ENCODE results near the gene TIPRL. TPM values are rescaled to one million over a fixed set of nuclear protein-coding genes. Genes with fewer than 3 reads are reported as not detected.

Gene TIPRL
- total and polyA plus RNA-seq, 9 of the 15 experiments (the other 6 are each of a cell fraction or from before 2014, with no cell fraction given) = 41.4 to 90.2 (median 69.9) TPM

DNA sequence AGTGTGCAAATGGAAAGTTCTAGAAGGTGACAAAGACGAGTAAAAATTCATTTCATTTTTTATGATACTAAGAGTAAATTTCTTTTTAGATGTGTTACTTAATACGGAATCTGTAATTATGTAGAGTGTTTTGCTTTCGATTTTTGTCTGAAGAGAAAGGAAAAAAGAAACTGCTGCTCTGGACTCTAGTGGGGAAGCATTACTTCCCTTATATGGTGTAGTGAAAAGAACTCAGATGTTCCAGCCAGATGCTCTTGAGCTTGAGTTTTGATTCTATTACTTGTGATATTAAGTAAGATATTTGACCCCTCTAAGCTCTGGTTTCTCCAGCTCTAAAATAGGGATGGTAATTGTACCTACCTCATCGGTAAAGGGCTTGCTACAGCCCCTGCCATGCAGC is 29.8 kb upstream of the TIPRL start (continued):
- TF ChIP-seq ZNF561 (CRISPR knock-in tag; conservative IDR thresholded peaks at IDR 0.05) = no peak
- no peak for TF ChIP-seq MEF2D (tag; conservative IDR thresholded peaks at IDR 0.05; ENCODE audit: low read depth)
- TF ChIP-seq ZNF165 (CRISPR knock-in tag; IDR thresholded peaks at IDR 0.05; ENCODE audit: borderline replicate concordance) = no peak
- no peak for TF ChIP-seq SMAD4 (CRISPR knock-in tag; conservative IDR thresholded peaks at IDR 0.05)
- no peak for TF ChIP-seq NEUROD1 (IDR thresholded peaks at IDR 0.05; ENCODE audit: borderline replicate concordance, low read depth, low read length, partially characterized antibody)
- TF ChIP-seq MYBL2 (IDR thresholded peaks at IDR 0.05; ENCODE audit: low read depth) = no peak
- no peak for TF ChIP-seq MYBL2 (CRISPR knock-in tag; IDR thresholded peaks at IDR 0.05; ENCODE audit: borderline replicate concordance)
- TF ChIP-seq PML (IDR thresholded peaks at IDR 0.05; ENCODE audit: low read length) = no peak

DNA sequence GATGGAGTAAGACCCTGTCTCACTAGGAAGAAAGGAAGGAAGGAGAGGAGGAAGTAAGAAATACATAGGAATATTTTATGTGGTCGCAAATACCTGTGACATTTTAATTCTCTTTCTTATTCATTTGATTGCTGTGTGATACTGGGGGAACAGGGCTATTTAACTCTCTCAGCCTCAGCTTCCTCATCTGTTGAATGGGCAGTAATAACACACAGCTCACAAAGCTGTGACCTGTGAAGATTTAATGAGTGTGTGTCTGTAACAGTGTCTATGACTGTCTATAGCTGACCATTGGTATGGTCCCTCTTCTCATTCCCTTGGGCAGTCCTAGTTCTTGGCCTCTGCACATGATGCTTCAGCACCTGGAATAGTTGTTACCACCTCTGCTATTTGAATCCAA is 28.5 kb upstream of the TIPRL start:
- H3K79me2 ChIP-seq (ENCODE audit: control insufficient read depth, insufficient read depth, low read length) = no peaks in the 10 kb centered on the region
- no peak overlapping the region for H3K4me3 ChIP-seq
- FAIRE-seq (no peak), ATAC-seq (no peak), DNase-seq (ENCODE audit: extremely low read depth in 1 of 4, low spot score in 3 of 4) (no peak)
- in situ Hi-C loops (cut with MboI) = no loop called here
- ChIA-PET CTCF (ENCODE audit: low intra/inter-chr PET ratio) (no interaction called here), POLR2A (interaction anchor here (1.0 kb wide), 1 partner anchor 12 kb away, joined by 4 read pairs; no protein-coding TSS in a partner anchor)
- H2AFZ ChIP-seq (ENCODE audit: low read depth, low read length) = peak overlapping the region; percentile 73
- no peak overlapping the region for H3K4me2 ChIP-seq (ENCODE audit: insufficient read depth, low read length)
- no peaks in the 10 kb centered on the region for H4K20me1 ChIP-seq (replicated peaks; ENCODE audit: control insufficient read depth, insufficient read depth, low read length)
- intact Hi-C loops (cut with micrococcal nuclease) = no loop called here
- TF ChIP-seq BCOR (IDR thresholded peaks at IDR 0.05) = peak; percentile 82
- peak in 1 of 2 experiments; percentile 49; a peak in 1 of 4 replicates for TF ChIP-seq KDM1A (IDR thresholded peaks at IDR 0.05)
- no peak for TF ChIP-seq TCF7 (IDR thresholded peaks at IDR 0.05; ENCODE audit: borderline replicate concordance)
- TF ChIP-seq RCOR1 (IDR thresholded peaks at IDR 0.05; ENCODE audit: borderline replicate concordance in 1 of 2, low read depth in 2 of 2, low read length in 2 of 2) = 0 out of 4 replicates have a peak, but pooled peaks of 1 of the 2 experiments have one; percentile 21
- TF ChIP-seq RBM25 (IDR thresholded peaks at IDR 0.05; ENCODE audit: low read depth, low read length, severe bottlenecking) = peak; percentile 87
- peak; percentile 53; the same call in 1 of the 2 replicates for TF ChIP-seq ADNP (tag; IDR thresholded peaks at IDR 0.05)
- no peaks in the 10 kb centered on the region for H3K9me1 ChIP-seq (ENCODE audit: control insufficient read depth, insufficient read depth, low read length)
- H3K36me3 ChIP-seq (ENCODE audit: control insufficient read depth, insufficient read depth, low read length) = no peaks in the 10 kb centered on the region
- no peak overlapping the region for H3K27ac ChIP-seq (ENCODE audit: extremely low read depth, low read depth, low read length)
- BruUV-seq (replicated peaks) = no TSS peak
- H3K9ac ChIP-seq (ENCODE audit: insufficient read depth in 1 of 2, low read depth in 2 of 2, low read length in 2 of 2) = no peak overlapping the region
- WGBS (ENCODE audit: insufficient coverage, low coverage, missing lambda C conversion rate) = 17% methylated on average over 1 of the region's 1 CpG
- H3K27me3 ChIP-seq (ENCODE audit: control insufficient read depth in 2 of 2, insufficient read depth in 2 of 2, low read length in 2 of 2) = no peaks in the 10 kb centered on the region
- peaks cover 4 to 5% of the 10 kb centered on the region in 2 experiments; a peak in 4 of 5 replicates for H3K4me1 ChIP-seq (replicated peaks in 1 of 2; ENCODE audit: control insufficient read depth in 2 of 2, insufficient read depth in 2 of 2, low read length in 2 of 2)
- H3K9me3 ChIP-seq (replicated peaks; ENCODE audit: control insufficient read depth, insufficient read depth, low read depth, low read length) = no peaks in the 10 kb centered on the region
